Heart right ventricle (tissue), 16 donors: Measurements from ENCODE around the gene ALDH3B2. TPM values are rescaled to one million over a fixed set of nuclear protein-coding genes. Genes with fewer than 3 reads are reported as not detected.

Source experiments
- ATAC-seq, 8 donors: fragments of 200-7000 bp; cut with Tn5 transposase; one replicate each; pipeline ENCODE4 v1.9.1; 2020; ENCODE audit warnings: mild to moderate bottlenecking in 8 of 8, moderate library complexity in 8 of 8, moderate number of reproducible peaks in 1 of 8
- DNase-seq, 2 donors: peaks; one replicate each; pipeline ENCODE4 v3.0.0-alpha.2; 2020
- H3K27ac ChIP-seq, 10 donors: fragments of 200-600 bp; sonication (generic) in 2 of 10; one replicate each; pipeline versions ENCODE4 v1.5.0 to v1.8.0; 2020 to 2022; ENCODE audit warnings: mild to moderate bottlenecking in 3 of 10
- H3K27me3 ChIP-seq, 7 donors: fragments of 200-600 bp; one replicate each; pipeline ENCODE4 v1.8.0; 2021 to 2022; ENCODE audit warnings: mild to moderate bottlenecking in 2 of 7
- H3K36me3 ChIP-seq, 9 donors: fragments of 200-600 bp; sonication (generic) in 1 of 9; one replicate each; pipeline versions ENCODE4 v1.5.0 to v1.8.0; 2020 to 2022; ENCODE audit warnings: mild to moderate bottlenecking in 2 of 9
- H3K4me1 ChIP-seq, 9 donors: fragments of 200-600 bp; sonication (generic) in 1 of 9; one replicate each; pipeline versions ENCODE4 v1.5.0 to v1.8.0; 2020 to 2022; ENCODE audit warnings: mild to moderate bottlenecking in 4 of 9
- H3K4me3 ChIP-seq, 10 donors: fragments of 200-600 bp; sonication (generic) in 2 of 10; one replicate each; pipeline versions ENCODE4 v1.5.0 to v1.8.0; 2020 to 2022; ENCODE audit warnings: mild to moderate bottlenecking in 7 of 10, moderate library complexity in 2 of 10
- H3K9me3 ChIP-seq, 11 donors: fragments of 200-600 bp in 10 of 11; sonication (generic) in 2 of 11; one replicate each; pipeline versions ENCODE4 v1.5.0 to v1.8.0; 2013 to 2022; ENCODE audit warnings: mild to moderate bottlenecking in 2 of 11, control low read depth in 1 of 11, moderate library complexity in 1 of 11
- CTCF ChIP-seq, 9 donors: fragments of 200-600 bp; sonication (generic) in 2 of 9; IDR thresholded peaks; one replicate each; pipeline versions ENCODE4 v1.5.0 to v1.8.0; 2021 to 2022; ENCODE audit warnings: antibody characterized with exemption in 9 of 9, mild to moderate bottlenecking in 5 of 9, moderate library complexity in 1 of 9
- WGBS, 2 donors: extraction: QIAGEN DNeasy Blood & Tissue Kit; methylation state at CpG; one replicate each; pipeline ENCODE4 v1.1.7; 2013; ENCODE audit warnings: inconsistent platforms in 1 of 2; 5-methylcytosine and 5-hydroxymethylcytosine counted together
- intact Hi-C, 10 donors: fragments of 100-400 bp; cut with DNase I; formaldehyde crosslinking; loops; one replicate each; pipeline versions ENCODE4 v1.11.1 to v1.14.2; 2022
- polyA plus RNA-seq, 2 donors: library from polyadenylated mRNA; stranded (reverse); fragments of 200-250 nt; gene quantifications; one replicate each; pipeline ENCODE4 v1.2.3, GENCODE V29; 2013
- total RNA-seq, 10 donors: library from RNA; stranded (reverse); fragmentation: NEBNext Ultra II Directional in 3 of 10; extraction: Animal tissue kit (Norgen Biotek cat#: 25700) in 3 of 10; gene quantifications; one replicate each; pipeline versions ENCODE4 v1.2.1 to v1.2.4, GENCODE V29; 2021 to 2023
- donor health status: Arrhythmogenic right ventricular cardiomyopathy.
- donor health status: ischemic (EF 13 %, LVEDD 7.1; RV severe dilation, severe dysfunction).
- donor health status: healthy with polysubstance abuse.
- donor health status: DM: no; HTN: yes; CAD: no.
- donor health status: DM: no; HTN: no; CAD: no.
- donor health status: ischemic (EF 25% LVEDD 6.9; RV normal size, moderate dysfunction).
- donor health status: ischemic (EF 25% LVEDD 5.7; RV mildly dilated, moderate dysfunction).
- donor health status: healthy.
- donor health status: DM: yes; HTN: yes; CAD: no.
- donor health status: Ischemic cardiomyopathy.
- donor health status: ischemic (EF 35%, LVEDD 5.7; RV mildly dilated, moderate dysfunction).
- donor health status: nonischemic (EF 11% LVEDD 7.7; RV severe dilation, severe dysfunction).
- donor health status: DM: yes; HTN: yes; CAD: no.
- donor health status: PGD.
- donor health status: ischemic (EF 29% LVEDD 5.4; RV normal size, mild dysfunction).
- donor health status: nonischemic (EF 23%, LVEDD 6.1; RV moderate dilation, normal function).

The ALDH3B2 gene
- total and polyA plus RNA-seq, 12 donors: 0.03 TPM; not detected in 11

- Histone ChIP-seq H3K9me3 (peaks cover 0 to 11% (median 0%) of the 10 kb centered on the region in 11 donors), H3K27ac (no peak overlapping the region), H3K27me3 (peaks cover 0 to 17% (median 12%) of the 10 kb centered on the region in 7 donors), H3K4me3 (no peak overlapping the region), H3K36me3 (no peaks in the 10 kb centered on the region), H3K4me1 (peaks cover 0 to 21% (median 0%) of the 10 kb centered on the region in 9 donors)
- no peak for DNase-seq
- intact Hi-C loops: loop anchor here in 2 of 10 donors (10.0 kb wide), 1 partner anchor 78 kb away; no protein-coding TSS in a partner anchor
- 78 to 79% methylated on average over 15 of the region's 15 CpGs for WGBS, 2 donors
- ATAC-seq: no peak
- no peak for TF ChIP-seq CTCF (IDR thresholded peaks at IDR 0.05)
Observed at GRCh38 chr11:67652965-67653845, 21.2 kb downstream of the ALDH3B2 start.

DNA sequence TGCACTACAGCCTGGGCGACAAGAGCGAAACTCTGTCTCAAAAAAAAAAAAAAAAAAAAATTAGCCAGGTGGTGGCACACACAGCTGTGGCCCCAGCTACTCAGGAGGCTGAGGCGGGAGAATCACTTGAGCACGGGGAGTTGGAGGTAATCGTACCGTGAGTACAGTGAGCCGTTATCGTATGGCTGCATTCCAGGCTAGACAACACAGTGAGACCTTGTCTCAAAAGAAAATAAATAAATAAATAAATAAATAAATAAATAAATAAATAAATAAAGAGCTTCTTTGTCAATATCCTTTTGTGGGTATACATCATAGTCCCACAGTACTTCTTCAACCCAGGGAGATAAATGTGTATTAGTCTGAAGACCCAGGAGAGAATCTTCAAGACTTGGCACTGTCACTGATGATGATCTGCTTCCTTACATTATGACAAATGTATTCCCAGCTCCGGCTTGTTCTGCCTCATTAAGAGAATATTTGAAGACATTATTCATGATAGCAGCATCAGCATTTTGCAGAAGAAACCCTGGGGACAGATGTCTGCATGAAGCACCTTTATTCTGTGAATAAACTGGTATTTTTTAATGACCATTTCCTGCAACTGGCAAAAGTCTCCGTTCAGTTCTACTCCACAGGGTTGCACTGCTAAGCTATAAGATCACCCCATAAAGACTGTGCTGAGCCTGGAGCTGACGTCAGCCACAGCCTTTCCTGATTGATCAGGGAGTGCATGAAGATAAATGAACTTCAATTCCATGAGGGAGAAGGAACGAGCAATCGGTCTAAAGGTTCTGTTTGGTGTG lies 22.2 kb downstream of the ALDH3B2 start:
- peaks cover 0 to 11% (median 0%) of the 10 kb centered on the region in 11 donors for H3K9me3 ChIP-seq
- H3K36me3 ChIP-seq: no peaks in the 10 kb centered on the region
- DNase-seq (no peak), ATAC-seq (no peak)
- H3K4me1 ChIP-seq: peaks cover 0 to 27% (median 0%) of the 10 kb centered on the region in 9 donors
- no peak for TF ChIP-seq CTCF (IDR thresholded peaks at IDR 0.05)
- no peak overlapping the region for H3K4me3 ChIP-seq
- WGBS, 2 donors: 56 to 58% methylated on average over 13 of the region's 13 CpGs
- intact Hi-C loops: loop anchor here in 2 of 10 donors (10.0 kb wide), 1 partner anchor 77 kb away; no protein-coding TSS in a partner anchor
- peaks cover 0 to 25% (median 20%) of the 10 kb centered on the region in 7 donors for H3K27me3 ChIP-seq
- no peak overlapping the region for H3K27ac ChIP-seq

- 88 to 92% methylated on average over 22 of the region's 22 CpGs for WGBS, 2 donors
- H3K4me3 ChIP-seq: peak overlapping the region in 3 of 10 donors; percentile 33 to 49 (median 36)
- no peaks in the 10 kb centered on the region for H3K9me3 ChIP-seq
- DNase-seq: no peak
- H3K27ac ChIP-seq: peak overlapping the region in 1 of 10 donors; percentile 77
- ATAC-seq: no peak
- peaks cover 0 to 36% (median 0%) of the 10 kb centered on the region in 9 donors for H3K4me1 ChIP-seq
- peaks cover 0 to 36% (median 20%) of the 10 kb centered on the region in 7 donors for H3K27me3 ChIP-seq
- no peak for TF ChIP-seq CTCF (IDR thresholded peaks at IDR 0.05)
- intact Hi-C loops: loop anchor here in 3 of 10 donors (10.0 kb wide), 2 partner anchors 75 to 145 kb away; no protein-coding TSS in a partner anchor
- H3K36me3 ChIP-seq: no peaks in the 10 kb centered on the region
Observed at GRCh38 chr11:67649634-67650510, 24.6 kb downstream of the ALDH3B2 start.
